ENCODE results near the gene BNC2.

The BNC2 gene

GRCh38 chr9:16532272-16532671 is 338.2 kb downstream of the BNC2 start:
- Histone ChIP-seq H3K36me3 (ENCODE audit: control insufficient read depth, insufficient read depth, low read length) (no peaks in the 10 kb centered on the region), H3K4me1 (no peaks in the 10 kb centered on the region), H3K27ac (no peak overlapping the region), H3K79me2 (no peaks in the 10 kb centered on the region), H3K9me3 (ENCODE audit: control insufficient read depth, low read length) (no peaks in the 10 kb centered on the region), H3K9ac (no peak overlapping the region), H3K27me3 (ENCODE audit: control insufficient read depth, insufficient read depth, low read length) (no peaks in the 10 kb centered on the region), H3K4me3 (ENCODE audit: low read depth, low read length) (no peak overlapping the region), H3K4me2 (ENCODE audit: low read length) (no peak overlapping the region), H2AFZ (no peak overlapping the region)
- no peak for TF ChIP-seq CTCF (IDR thresholded peaks at IDR 0.05)

DNA sequence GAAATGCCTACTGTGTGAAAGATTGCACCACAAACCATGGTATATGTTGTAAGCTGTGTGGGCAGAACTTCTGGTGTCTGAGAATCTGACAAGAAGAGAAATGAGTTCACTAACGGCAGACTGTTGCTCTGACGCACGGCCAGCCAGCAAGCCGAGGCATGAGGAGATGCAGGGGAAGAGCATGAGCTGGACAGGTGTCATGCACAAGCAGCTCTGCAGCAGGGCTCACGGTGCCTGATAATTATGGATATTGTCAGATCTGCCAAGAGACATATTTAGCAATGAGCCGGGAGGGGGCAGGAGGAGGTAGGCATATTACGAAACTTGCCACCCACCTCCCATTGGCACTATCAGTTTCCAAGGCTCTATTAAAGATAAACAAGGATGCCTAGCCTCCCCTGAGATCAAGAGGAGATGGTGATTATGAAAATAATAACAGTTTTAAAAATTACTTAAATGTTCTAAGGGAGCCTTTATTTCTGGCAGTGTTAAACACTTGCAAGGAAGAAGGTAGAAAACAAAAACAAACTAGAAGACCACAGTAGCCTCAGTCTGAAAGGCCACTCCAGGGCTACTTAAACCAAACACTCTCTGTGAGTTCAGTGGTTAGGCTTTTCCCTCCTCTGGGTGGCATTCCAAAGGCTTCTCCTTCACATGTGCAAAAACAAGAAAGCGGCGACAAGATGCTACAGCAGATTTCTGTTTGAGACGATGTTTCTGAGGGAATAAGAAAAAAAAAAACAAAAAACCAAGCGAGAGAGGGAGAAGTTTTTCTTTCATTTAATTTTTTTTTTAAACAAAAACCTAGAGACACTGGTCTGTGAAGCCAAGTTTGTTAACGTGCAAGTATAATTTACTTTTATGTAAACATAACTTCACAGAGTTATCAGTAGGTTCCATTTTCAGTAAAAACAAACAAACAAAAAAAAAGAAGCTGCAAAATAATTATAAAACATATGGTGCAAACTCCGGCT is 339.5 kb downstream of the BNC2 start:
- H3K9ac ChIP-seq = no peak overlapping the region
- no peak overlapping the region for H3K27ac ChIP-seq
- H3K9me3 ChIP-seq (ENCODE audit: control insufficient read depth, low read length) = no peaks in the 10 kb centered on the region
- H3K79me2 ChIP-seq = no peaks in the 10 kb centered on the region
- no peak overlapping the region for H3K4me3 ChIP-seq (ENCODE audit: low read depth, low read length)
- no peaks in the 10 kb centered on the region for H3K36me3 ChIP-seq (ENCODE audit: control insufficient read depth, insufficient read depth, low read length)
- H3K4me2 ChIP-seq (ENCODE audit: low read length) = no peak overlapping the region
- TF ChIP-seq CTCF (IDR thresholded peaks at IDR 0.05) = no peak
- no peak overlapping the region for H2AFZ ChIP-seq
- H3K4me1 ChIP-seq = no peaks in the 10 kb centered on the region
- H3K27me3 ChIP-seq (ENCODE audit: control insufficient read depth, insufficient read depth, low read length) = no peaks in the 10 kb centered on the region

GRCh38 chr9:16527573-16527972 is 342.9 kb downstream of the BNC2 start:
- no peaks in the 10 kb centered on the region for H3K9me3 ChIP-seq (ENCODE audit: control insufficient read depth, low read length)
- H3K36me3 ChIP-seq (ENCODE audit: control insufficient read depth, insufficient read depth, low read length) = no peaks in the 10 kb centered on the region
- no peak overlapping the region for H3K9ac ChIP-seq
- no peak overlapping the region for H3K27ac ChIP-seq
- H2AFZ ChIP-seq = no peak overlapping the region
- no peak overlapping the region for H3K4me2 ChIP-seq (ENCODE audit: low read length)
- H3K79me2 ChIP-seq = no peaks in the 10 kb centered on the region
- no peak for TF ChIP-seq CTCF (IDR thresholded peaks at IDR 0.05)
- H3K4me1 ChIP-seq = no peaks in the 10 kb centered on the region
- H3K4me3 ChIP-seq (ENCODE audit: low read depth, low read length) = no peak overlapping the region
- H3K27me3 ChIP-seq (ENCODE audit: control insufficient read depth, insufficient read depth, low read length) = no peaks in the 10 kb centered on the region

- no peaks in the 10 kb centered on the region for H3K79me2 ChIP-seq
These were observed 344.1 kb downstream of the BNC2 start for GRCh38 chr9:16526380-16526779.

More at GRCh38 chr9:16526380-16526779, 344.1 kb downstream of the BNC2 start:
- no peak overlapping the region for H3K9ac ChIP-seq
- no peak overlapping the region for H3K4me3 ChIP-seq (ENCODE audit: low read depth, low read length)
- no peak overlapping the region for H2AFZ ChIP-seq
- no peaks in the 10 kb centered on the region for H3K4me1 ChIP-seq
- no peaks in the 10 kb centered on the region for H3K36me3 ChIP-seq (ENCODE audit: control insufficient read depth, insufficient read depth, low read length)
- no peaks in the 10 kb centered on the region for H3K9me3 ChIP-seq (ENCODE audit: control insufficient read depth, low read length)
- H3K4me2 ChIP-seq (ENCODE audit: low read length) = no peak overlapping the region
- no peak for TF ChIP-seq CTCF (IDR thresholded peaks at IDR 0.05)
- no peaks in the 10 kb centered on the region for H3K27me3 ChIP-seq (ENCODE audit: control insufficient read depth, insufficient read depth, low read length)
- no peak overlapping the region for H3K27ac ChIP-seq

All from parathyroid adenoma (tissue), 2 donors.